Stimulated activated CD4-positive, alpha-beta T cell treated with anti-CD3 and anti-CD28 coated beads, TNF-alpha, amount 100 ng/mL, for 24 hours (primary cell): ENCODE results near the gene GTPBP1.

ENCODE experiments used
- DNase-seq, 3 experiments: peaks; one replicate each; pipeline ENCODE4 v3.0.0-alpha.2; 2020; ENCODE audit warnings: low read depth in 3 of 3

GTPBP1 gene

DNA sequence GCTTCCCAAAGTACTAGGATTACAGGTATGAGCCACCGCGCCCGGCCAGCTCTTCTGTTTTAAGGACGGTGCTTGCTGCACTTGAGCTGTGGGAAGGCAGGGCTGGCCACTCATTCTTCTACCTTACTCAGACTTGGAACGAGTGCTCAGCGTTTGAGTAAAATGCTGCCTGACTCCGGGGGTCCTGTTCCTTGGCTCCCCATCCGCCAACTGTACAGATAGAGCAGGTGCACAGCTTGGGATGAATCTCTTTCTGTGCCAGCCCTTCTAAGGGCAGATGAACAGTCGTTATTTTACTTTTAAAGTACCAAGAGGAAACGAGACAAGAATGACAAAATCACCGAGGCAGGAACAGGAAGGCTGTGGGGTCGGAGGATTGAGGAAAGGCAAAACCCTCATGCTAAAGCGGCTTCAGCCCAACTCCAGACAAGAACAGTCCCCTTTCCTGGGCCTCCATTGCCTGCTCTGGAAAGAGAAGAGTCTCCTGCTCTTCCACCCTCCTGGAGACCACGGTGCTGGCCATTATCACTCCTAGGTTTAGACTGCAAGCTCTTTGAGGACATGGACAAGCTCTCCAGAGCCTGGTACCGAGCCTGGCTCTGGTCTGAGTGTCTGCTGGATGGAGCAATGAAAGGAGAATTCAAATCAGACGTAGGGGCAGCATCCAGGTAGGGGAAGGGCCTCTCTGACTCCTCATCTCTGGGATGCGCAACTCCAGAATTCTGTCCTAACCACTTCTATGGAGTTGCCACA, 51.1 kb downstream of the GTPBP1 start:
- no peak for DNase-seq

DNA sequence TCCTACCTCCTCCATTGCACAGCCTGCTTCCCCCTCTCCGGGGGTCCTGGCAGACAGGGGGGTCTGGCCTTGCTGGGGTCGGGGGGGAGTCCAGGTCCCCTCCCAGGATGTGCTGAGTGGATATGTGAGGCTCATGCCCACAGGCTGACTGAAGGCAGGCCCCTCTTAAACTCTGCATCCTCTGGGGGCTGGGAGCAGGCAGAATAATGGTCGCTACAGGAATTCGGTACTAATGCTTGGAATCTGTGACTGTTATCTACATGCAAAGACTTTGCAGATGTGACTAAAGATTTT, 51.7 kb downstream of the GTPBP1 start:
- DNase-seq = no peak

DNA sequence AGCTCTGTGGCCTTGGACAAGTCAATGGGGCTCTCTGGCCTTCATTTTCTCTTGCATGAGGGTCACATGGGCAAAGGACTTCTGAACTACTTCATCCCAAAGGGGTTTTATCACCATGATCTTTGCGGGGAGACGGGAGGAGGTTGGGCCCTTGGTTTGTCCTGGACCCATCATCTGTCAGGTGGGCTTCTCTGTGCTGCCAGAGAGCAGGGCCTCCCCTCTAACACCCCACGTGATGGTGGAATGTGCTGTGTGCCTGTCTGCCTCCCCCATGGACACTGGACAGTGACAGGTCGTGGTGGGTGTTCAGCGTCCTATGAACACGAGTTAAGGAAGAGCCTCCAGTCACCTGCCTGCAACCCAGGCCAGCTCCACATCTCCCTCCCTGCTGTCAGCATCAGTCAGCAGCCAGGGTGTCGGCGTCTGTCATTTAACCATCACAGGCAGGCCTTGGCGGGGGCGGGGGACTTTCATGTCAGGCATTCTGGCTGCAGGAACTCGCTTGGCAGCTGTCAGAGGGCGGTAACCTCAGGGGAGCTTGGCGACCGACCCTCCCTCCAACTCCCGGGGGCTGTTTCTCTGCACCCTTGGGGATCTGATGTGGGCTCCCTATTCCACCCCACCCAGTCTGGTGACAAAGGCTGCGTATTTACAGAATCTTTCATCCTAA, 52.7 kb downstream of the GTPBP1 start:
- peak; percentile 44 to 76 (median 58) for DNase-seq

DNA sequence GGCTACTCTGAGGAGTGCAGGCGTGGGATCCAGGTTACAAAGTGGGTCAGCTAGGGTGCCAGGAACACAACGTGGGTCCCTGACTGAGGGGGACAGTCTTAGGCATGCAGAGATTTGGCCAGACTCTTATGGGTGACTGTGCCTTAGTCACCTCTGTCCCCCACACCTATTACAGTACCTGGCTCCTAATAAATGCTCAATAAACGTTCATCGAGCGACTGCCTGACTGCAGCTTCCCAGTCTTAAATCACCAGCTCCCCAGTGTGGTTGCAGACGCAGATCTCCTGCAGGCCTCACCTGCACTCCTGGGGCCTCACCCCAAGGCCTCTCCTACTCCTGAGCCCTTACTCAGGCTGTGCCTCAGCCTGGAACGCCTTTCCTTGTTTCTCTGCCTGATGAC, 53.3 kb downstream of the GTPBP1 start:
- DNase-seq = no peak

DNA sequence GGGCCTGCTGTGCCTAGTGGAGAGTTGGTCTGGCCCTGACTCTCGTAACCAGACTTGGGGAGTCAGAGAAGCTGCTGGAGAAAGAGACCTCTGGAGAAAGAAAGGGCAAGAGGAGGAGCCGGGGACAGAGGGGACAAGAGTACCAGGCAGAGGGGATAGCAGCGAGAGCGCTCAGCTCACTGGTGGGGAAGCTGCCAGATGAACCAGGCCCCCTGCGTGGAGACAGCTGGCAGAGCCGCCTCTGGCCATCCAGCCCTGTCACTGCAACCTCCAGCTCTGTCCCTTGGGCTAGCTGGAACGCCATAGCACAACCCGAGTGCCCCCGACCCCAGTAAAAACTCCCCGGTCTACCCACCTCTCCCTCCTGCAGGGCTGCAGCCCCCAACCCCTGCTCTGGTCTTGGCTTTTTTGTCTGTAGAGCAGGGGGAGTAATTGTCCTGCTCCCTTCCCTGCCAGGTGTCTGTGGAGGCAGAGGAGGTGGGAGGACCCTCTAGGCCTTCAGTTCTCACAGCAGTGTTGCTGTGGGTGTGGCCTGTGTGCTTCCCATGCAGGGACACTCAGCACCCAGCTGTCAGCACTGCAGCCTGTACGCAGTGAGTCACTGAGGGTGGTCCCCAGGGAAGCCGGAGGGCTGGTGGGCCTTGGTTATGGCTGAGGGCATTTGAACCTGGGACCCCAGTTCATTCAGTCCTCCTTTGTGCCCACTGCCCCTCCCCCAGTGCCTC, 54.9 kb downstream of the GTPBP1 start:
- DNase-seq = no peak

GRCh38 chr22:38761202-38762162, 55.7 kb downstream of the GTPBP1 start:
- no peak for DNase-seq

DNA sequence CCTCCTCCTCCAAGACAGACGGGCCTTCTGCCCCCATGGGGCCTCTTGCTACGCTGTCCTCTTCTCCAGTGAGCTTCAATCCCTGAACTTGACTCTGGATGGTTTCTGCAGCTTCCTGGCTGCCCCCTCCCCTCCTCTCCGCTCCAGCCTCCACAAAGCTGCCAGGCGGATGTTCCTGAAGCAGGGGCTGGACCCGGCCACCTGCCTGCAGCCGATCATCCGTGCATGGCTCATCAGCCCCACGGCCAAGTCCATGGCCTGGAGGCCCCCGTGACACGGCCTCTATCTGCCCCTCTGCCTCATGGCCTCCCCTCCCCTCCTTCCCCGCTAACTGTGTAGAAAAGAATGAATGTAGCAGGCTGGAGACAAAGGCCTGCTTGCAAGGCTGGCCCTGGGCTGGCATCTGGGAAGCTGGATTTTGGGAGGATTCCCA, 56.8 kb downstream of the GTPBP1 start:
- DNase-seq = no peak

GRCh38 chr22:38766076-38766777, 60.5 kb downstream of the GTPBP1 start:
- no peak for DNase-seq

- no peak for DNase-seq
Observed at GRCh38 chr22:38767313-38767712, 61.6 kb downstream of the GTPBP1 start.

DNA sequence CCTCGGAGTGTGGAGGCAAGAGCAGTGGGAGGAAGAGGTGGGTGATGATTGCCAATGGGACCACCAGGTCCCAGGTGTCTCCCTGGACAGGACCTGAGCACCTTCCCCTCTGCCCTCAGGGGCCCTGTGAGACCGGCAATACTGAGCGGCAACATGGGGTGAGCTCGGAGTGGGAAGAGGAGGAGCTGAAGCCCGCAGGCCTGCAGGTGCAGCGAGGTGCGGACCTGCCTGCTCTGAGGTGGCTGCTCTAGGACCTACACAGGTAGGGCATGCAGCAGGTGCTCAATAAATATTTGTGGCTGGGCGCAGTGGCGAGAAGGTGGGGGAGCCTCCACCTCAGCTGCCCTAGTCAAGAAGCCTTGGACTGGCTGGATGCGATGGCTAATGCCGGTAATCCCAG, 62.3 kb downstream of the GTPBP1 start:
- no peak for DNase-seq

GRCh38 chr22:38770257-38770949, 64.7 kb downstream of the GTPBP1 start:
- DNase-seq = no peak

- no peak for DNase-seq
Observed at GRCh38 chr22:38772623-38772873, 66.8 kb downstream of the GTPBP1 start.

- DNase-seq = no peak
Observed at GRCh38 chr22:38773363-38773946, 67.7 kb downstream of the GTPBP1 start.

- no peak for DNase-seq
Observed at GRCh38 chr22:38774496-38775166, 68.9 kb downstream of the GTPBP1 start.

DNA sequence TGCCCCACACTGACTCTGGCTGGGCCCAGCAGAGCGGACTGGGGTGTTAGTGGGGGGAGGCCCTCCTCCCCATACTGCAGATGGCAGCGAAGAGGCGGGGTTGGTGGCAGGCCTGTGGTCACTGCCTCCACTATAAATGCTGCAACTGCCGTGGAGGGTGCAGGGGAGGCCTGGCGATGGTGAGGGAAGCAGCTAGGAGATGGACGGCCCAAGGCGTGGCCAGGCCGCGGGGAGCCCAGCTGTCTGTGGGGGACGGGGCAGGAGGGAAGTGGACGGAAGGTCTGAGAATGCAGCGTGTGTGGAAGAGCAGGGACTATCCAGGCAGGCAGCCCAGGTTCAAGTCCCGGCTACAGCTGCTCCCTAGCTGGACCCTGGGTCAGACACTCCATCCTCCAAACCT, 69.9 kb downstream of the GTPBP1 start:
- DNase-seq = no peak

DNA sequence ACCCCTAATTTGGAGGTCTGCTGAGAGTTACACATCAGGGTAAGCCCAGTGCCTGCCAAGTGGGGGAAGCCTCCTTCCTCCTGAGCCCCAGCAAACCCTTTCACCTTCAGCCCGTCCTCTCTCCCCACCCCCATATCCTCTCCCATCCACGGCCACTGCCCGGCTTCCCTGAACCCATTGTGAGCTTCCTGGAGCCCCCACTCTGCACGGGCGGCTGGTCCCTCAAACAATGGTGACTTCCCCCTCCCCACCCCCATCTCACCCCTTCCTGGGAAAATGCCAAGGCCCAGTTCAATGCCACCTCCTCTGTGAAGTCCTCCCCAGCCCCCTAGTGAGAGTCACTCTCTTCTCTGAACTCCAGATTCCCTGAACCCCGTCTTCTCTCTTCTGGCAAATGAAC, 70.3 kb downstream of the GTPBP1 start:
- no peak for DNase-seq

DNA sequence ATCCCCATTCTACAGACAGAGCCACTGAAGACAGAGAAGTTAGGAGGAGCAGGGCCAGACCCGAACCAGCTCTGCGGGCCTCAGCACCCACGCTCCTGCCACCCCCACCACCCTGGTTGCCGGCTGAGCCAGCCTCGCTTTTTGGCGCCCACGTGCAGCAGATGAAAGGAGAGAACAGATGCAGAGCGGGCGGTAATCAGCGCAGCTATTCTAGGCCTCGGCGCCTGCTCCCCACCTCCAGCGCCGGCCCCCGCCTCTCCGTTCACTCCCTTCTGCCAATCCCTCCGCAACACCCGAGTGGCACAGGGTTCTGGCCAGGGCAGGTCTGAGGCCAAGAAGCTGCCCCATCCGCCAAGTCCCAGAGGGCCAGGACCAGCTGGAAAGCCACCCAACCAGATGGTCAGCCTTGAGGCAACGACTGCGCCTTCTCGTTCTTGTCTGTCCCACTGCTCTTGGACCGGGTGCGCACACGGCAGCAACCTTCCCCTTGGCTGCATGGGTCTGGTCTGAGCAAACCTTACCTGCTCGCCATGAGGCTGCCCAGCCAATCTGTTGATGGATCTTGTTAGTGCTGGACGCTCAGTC, 71.4 kb downstream of the GTPBP1 start:
- DNase-seq = no peak

DNA sequence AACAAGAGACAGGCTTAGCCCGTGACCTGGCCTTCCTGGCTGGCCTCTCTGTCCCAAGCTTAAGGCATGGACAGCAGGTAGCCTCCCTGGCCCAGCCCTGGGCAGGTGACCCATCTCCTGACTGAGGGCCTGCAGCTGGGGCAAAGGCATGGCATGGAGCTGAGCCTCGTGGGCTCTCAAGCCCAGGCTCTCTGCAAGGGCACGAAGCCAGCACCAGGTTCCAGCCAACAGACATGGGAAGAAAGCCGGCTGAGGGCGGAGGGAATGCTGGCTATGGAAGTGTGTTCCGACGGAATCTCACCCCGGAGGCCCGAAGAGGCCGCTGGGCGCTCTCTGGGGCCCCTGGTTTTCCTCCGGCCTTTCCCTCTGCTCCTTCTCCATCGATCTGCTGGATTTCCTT, 75.3 kb downstream of the GTPBP1 start:
- DNase-seq = no peak

GRCh38 chr22:38782402-38783094, 76.8 kb downstream of the GTPBP1 start:
- no peak for DNase-seq
